ENCODE results near the gene PPP1R9A. TPM values are rescaled to one million over a fixed set of nuclear protein-coding genes. Genes with fewer than 3 reads are reported as not detected.
A peak's percentile ranks its signal among the peaks of the same experiment; 100 is the strongest.

PPP1R9A gene
- total RNA-seq, 1 experiment from 2014 or later, result 5.9 TPM

GRCh38 chr7:95139922-95140321, 232.5 kb downstream of the PPP1R9A start:
- Histone ChIP-seq H3K79me2 (ENCODE audit: low read length) (no peaks in the 10 kb centered on the region), H3F3A (ENCODE audit: low read length, unreplicated experiment) (no peaks in the 10 kb centered on the region), H4K20me1 (ENCODE audit: low read length) (no peaks in the 10 kb centered on the region), H2AFZ (ENCODE audit: low read length) (no peak overlapping the region), H3K4me3 (ENCODE audit: low read length) (no peak overlapping the region), H3K27ac (ENCODE audit: low read length) (no peak overlapping the region), H3K4me1 (ENCODE audit: insufficient read depth, low read length) (no peaks in the 10 kb centered on the region), H3K9me3 (ENCODE audit: low read length) (no peaks in the 10 kb centered on the region), H3K36me3 (ENCODE audit: low read depth, low read length) (no peaks in the 10 kb centered on the region), H3K27me3 (ENCODE audit: low read length) (no peaks in the 10 kb centered on the region), H3K9ac (ENCODE audit: low read length) (no peak overlapping the region), H3K9me2 (replicated peaks; ENCODE audit: low read length) (no peaks in the 10 kb centered on the region), H3K4me2 (ENCODE audit: low read length) (no peak overlapping the region)
- POLR2A ChIA-PET (ENCODE audit: unreplicated experiment), result interaction anchor here (0.6 kb wide), 1 partner anchor 29 kb away, joined by 4 read pairs; no protein-coding TSS in a partner anchor
- intact Hi-C loops (cut with micrococcal nuclease), result no loop called here
- CTCF ChIA-PET, result no interaction called here
- ATAC-seq, result no peak
- BruUV-seq (replicated peaks), result no TSS peak
- DNase-seq, result no peak
- TF ChIP-seq CTCF (conservative IDR thresholded peaks at IDR 0.05; ENCODE audit: low read depth, low read length) (no peak), EZH2phosphoT487 (IDR thresholded peaks at IDR 0.05; ENCODE audit: borderline replicate concordance, low read length) (no peak), EZH2 (IDR thresholded peaks at IDR 0.05; ENCODE audit: low read length, unreplicated experiment) (no peak)

GRCh38 chr7:95141755-95142154, 234.4 kb downstream of the PPP1R9A start:
- TF ChIP-seq EZH2phosphoT487 (IDR thresholded peaks at IDR 0.05; ENCODE audit: borderline replicate concordance, low read length) (no peak), EZH2 (IDR thresholded peaks at IDR 0.05; ENCODE audit: low read length, unreplicated experiment) (no peak), CTCF (conservative IDR thresholded peaks at IDR 0.05; ENCODE audit: low read depth, low read length) (no peak)
- Histone ChIP-seq H3K27me3 (ENCODE audit: low read length) (no peaks in the 10 kb centered on the region), H3K4me2 (ENCODE audit: low read length) (no peak overlapping the region), H2AFZ (ENCODE audit: low read length) (no peak overlapping the region), H3K9me3 (ENCODE audit: low read length) (no peaks in the 10 kb centered on the region), H3K36me3 (ENCODE audit: low read depth, low read length) (no peaks in the 10 kb centered on the region), H3F3A (ENCODE audit: low read length, unreplicated experiment) (no peaks in the 10 kb centered on the region), H3K9me2 (replicated peaks; ENCODE audit: low read length) (no peaks in the 10 kb centered on the region), H3K4me1 (ENCODE audit: insufficient read depth, low read length) (no peaks in the 10 kb centered on the region), H3K9ac (ENCODE audit: low read length) (no peak overlapping the region), H3K79me2 (ENCODE audit: low read length) (no peaks in the 10 kb centered on the region), H3K4me3 (ENCODE audit: low read length) (no peak overlapping the region), H3K27ac (ENCODE audit: low read length) (no peak overlapping the region), H4K20me1 (ENCODE audit: low read length) (no peaks in the 10 kb centered on the region)
- ChIA-PET CTCF (interaction anchor here (0.6 kb wide), 1 partner anchor 58 kb away, joined by 3 read pairs; no protein-coding TSS in a partner anchor), POLR2A (ENCODE audit: unreplicated experiment) (no interaction called here)
- DNase-seq, result peak; percentile 41
- no peak for ATAC-seq
- BruUV-seq (replicated peaks), result no TSS peak
- intact Hi-C loops (cut with micrococcal nuclease), result no loop called here

- no peak for DNase-seq
- H3K4me2 ChIP-seq (ENCODE audit: low read length), result no peak overlapping the region
- no peaks in the 10 kb centered on the region for H3K9me3 ChIP-seq (ENCODE audit: low read length)
- ChIA-PET CTCF (no interaction called here), POLR2A (ENCODE audit: unreplicated experiment) (no interaction called here)
- no peak for ATAC-seq
- no peaks in the 10 kb centered on the region for H3K27me3 ChIP-seq (ENCODE audit: low read length)
- no peak overlapping the region for H3K9ac ChIP-seq (ENCODE audit: low read length)
- H3K79me2 ChIP-seq (ENCODE audit: low read length), result no peaks in the 10 kb centered on the region
- TF ChIP-seq EZH2 (IDR thresholded peaks at IDR 0.05; ENCODE audit: low read length, unreplicated experiment), result no peak
- no peak for TF ChIP-seq EZH2phosphoT487 (IDR thresholded peaks at IDR 0.05; ENCODE audit: borderline replicate concordance, low read length)
- TF ChIP-seq CTCF (conservative IDR thresholded peaks at IDR 0.05; ENCODE audit: low read depth, low read length), result no peak
- no peak overlapping the region for H3K4me3 ChIP-seq (ENCODE audit: low read length)
- H3K27ac ChIP-seq (ENCODE audit: low read length), result no peak overlapping the region
- intact Hi-C loops (cut with micrococcal nuclease), result no loop called here
- BruUV-seq (replicated peaks), result no TSS peak
- H3K4me1 ChIP-seq (ENCODE audit: insufficient read depth, low read length), result no peaks in the 10 kb centered on the region
- H3F3A ChIP-seq (ENCODE audit: low read length, unreplicated experiment), result no peaks in the 10 kb centered on the region
- no peak overlapping the region for H2AFZ ChIP-seq (ENCODE audit: low read length)
- no peaks in the 10 kb centered on the region for H3K36me3 ChIP-seq (ENCODE audit: low read depth, low read length)
- H3K9me2 ChIP-seq (replicated peaks; ENCODE audit: low read length), result no peaks in the 10 kb centered on the region
- no peaks in the 10 kb centered on the region for H4K20me1 ChIP-seq (ENCODE audit: low read length)
Observed at GRCh38 chr7:95144256-95144655, 236.9 kb downstream of the PPP1R9A start.

Data from PC-3 (cell line).